ENCODE measurements around the gene KCTD17.

Gene KCTD17

GRCh38 chr22:37080838-37081237 is 29.3 kb downstream of the KCTD17 start:
- no peak for DNase-seq

GRCh38 chr22:37082251-37082873 is 30.8 kb downstream of the KCTD17 start:
- DNase-seq: no peak

GRCh38 chr22:37083914-37084313 is 32.4 kb downstream of the KCTD17 start:
- no peak for DNase-seq

GRCh38 chr22:37084385-37084784 is 32.8 kb downstream of the KCTD17 start:
- no peak for DNase-seq

GRCh38 chr22:37086184-37086583 is 34.6 kb downstream of the KCTD17 start:
- DNase-seq: no peak

GRCh38 chr22:37088108-37088605 is 36.6 kb downstream of the KCTD17 start:
- DNase-seq: no peak

- no peak for DNase-seq
Observed at GRCh38 chr22:37088750-37089408, 37.3 kb downstream of the KCTD17 start.

GRCh38 chr22:37089434-37089833 is 37.9 kb downstream of the KCTD17 start:
- DNase-seq: no peak

GRCh38 chr22:37090920-37091695 is 39.6 kb downstream of the KCTD17 start:
- DNase-seq: no peak

- DNase-seq: no peak
Observed at GRCh38 chr22:37091994-37092393, 40.5 kb downstream of the KCTD17 start.

GRCh38 chr22:37092997-37093396 is 41.5 kb downstream of the KCTD17 start:
- no peak for DNase-seq

GRCh38 chr22:37094239-37094638 is 42.7 kb downstream of the KCTD17 start:
- DNase-seq: no peak

GRCh38 chr22:37095113-37095512 is 43.6 kb downstream of the KCTD17 start:
- no peak for DNase-seq

- no peak for DNase-seq
Observed at GRCh38 chr22:37097346-37097745, 45.8 kb downstream of the KCTD17 start.

GRCh38 chr22:37098976-37099591 is 47.5 kb downstream of the KCTD17 start:
- DNase-seq: no peak

- no peak for DNase-seq
Observed at GRCh38 chr22:37100589-37101127, 49.1 kb downstream of the KCTD17 start.

GRCh38 chr22:37101311-37102066 is 49.9 kb downstream of the KCTD17 start:
- DNase-seq: no peak

GRCh38 chr22:37103151-37103550 is 51.6 kb downstream of the KCTD17 start:
- DNase-seq: no peak

GRCh38 chr22:37103656-37104452 is 52.3 kb downstream of the KCTD17 start:
- no peak for DNase-seq

- no peak for DNase-seq
Observed at GRCh38 chr22:37105154-37105553, 53.6 kb downstream of the KCTD17 start.

- DNase-seq: no peak
Observed at GRCh38 chr22:37105990-37106389, 54.4 kb downstream of the KCTD17 start.
